Testis (tissue), 3 donors: ENCODE results near the gene PTGER4. TPM values are rescaled to one million over a fixed set of nuclear protein-coding genes. Genes with fewer than 3 reads are reported as not detected.
"Not testable (repeated sequence)": the region's sequence is repeated elsewhere in the genome, so short reads cannot be mapped to it uniquely, and the experiment has no call there.

Experiments
- DNase-seq: peaks from one replicate; pipeline ENCODE4 v3.0.0-alpha.2; 2019
- H3K27ac ChIP-seq, 2 donors: fragments of 200-600 bp; sonication (generic); one replicate each; pipeline ENCODE4 v1.5.1; 2019
- H3K27me3 ChIP-seq: fragments of 200-600 bp; sonication (generic); one replicate; pipeline ENCODE4 v1.5.1; 2019
- H3K36me3 ChIP-seq: fragments of 200-600 bp; sonication (generic); one replicate; pipeline ENCODE4 v1.5.1; 2017; ENCODE audit warnings: low read depth; ENCODE audit errors: missing control alignments
- H3K4me1 ChIP-seq: fragments of 200-600 bp; sonication (generic); one replicate; pipeline ENCODE4 v1.5.1; 2019
- H3K4me3 ChIP-seq, 2 donors: fragments of 200-600 bp; sonication (generic); one replicate each; pipeline ENCODE4 v1.5.1; 2017 to 2019
- H3K9me3 ChIP-seq: fragments of 200-600 bp; sonication (generic); one replicate; pipeline ENCODE4 v1.5.1; 2017
- POLR2A ChIP-seq: fragments of 450-650 bp; IDR thresholded peaks from one replicate; pipeline ENCODE4 v1.6.1; 2017; ENCODE audit warnings: antibody characterized with exemption, mild to moderate bottlenecking, moderate library complexity
- WGBS, 2 donors: methylation state at CpG; one replicate each; pipeline ENCODE4 v1.1.5; 2018; 5-methylcytosine and 5-hydroxymethylcytosine counted together
- intact Hi-C: fragments of 100-400 bp; cut with DNase I; formaldehyde crosslinking; loops from one replicate; pipeline ENCODE4 v1.15.1; 2023; ENCODE audit warnings: low total_unique reads
- polyA plus RNA-seq: library from polyadenylated mRNA; stranded (reverse); fragments of 350-450 nt; fragmentation: Illumina TruSeq; extraction: RNeasy Lipid Tissue Mini Kit (QIAGEN cat#74804); gene quantifications from one replicate; pipeline ENCODE4 v1.2.3, GENCODE V29; 2014; ENCODE audit warnings: low read depth, low replicate concordance; ENCODE audit not compliant: insufficient read depth
- total RNA-seq, 2 donors: library from RNA; depleted of rRNA; stranded (reverse); fragments of >200 nt; gene quantifications; one replicate each; pipeline ENCODE4 v1.2.3, GENCODE V29; 2016
- TF ChIP-seq, protein P1 (sequence below), 3 experiments: fragments of 450-650 bp in 2 of 3; fragments of 200-600 bp in 1 of 3; sonication (generic) in 1 of 3; IDR thresholded peaks; one replicate each; pipeline ENCODE4 v1.5.1; 2016 to 2019; ENCODE audit warnings: antibody characterized with exemption in 3 of 3, mild to moderate bottlenecking in 2 of 3, moderate library complexity in 1 of 3

Gene PTGER4
- total and polyA plus RNA-seq, 3 donors from 2014 or later: 8.7 to 10.4 (median 10.1) TPM

GRCh38 chr5:40634593-40634992, 45.1 kb upstream of the PTGER4 start:
- no peaks in the 10 kb centered on the region for H3K27me3 ChIP-seq
- no peaks in the 10 kb centered on the region for H3K9me3 ChIP-seq
- no peak overlapping the region for H3K27ac ChIP-seq
- no peaks in the 10 kb centered on the region for H3K4me1 ChIP-seq
- intact Hi-C loops: no loop called here
- no peak for TF ChIP-seq POLR2A
- TF ChIP-seq, protein P1, sequence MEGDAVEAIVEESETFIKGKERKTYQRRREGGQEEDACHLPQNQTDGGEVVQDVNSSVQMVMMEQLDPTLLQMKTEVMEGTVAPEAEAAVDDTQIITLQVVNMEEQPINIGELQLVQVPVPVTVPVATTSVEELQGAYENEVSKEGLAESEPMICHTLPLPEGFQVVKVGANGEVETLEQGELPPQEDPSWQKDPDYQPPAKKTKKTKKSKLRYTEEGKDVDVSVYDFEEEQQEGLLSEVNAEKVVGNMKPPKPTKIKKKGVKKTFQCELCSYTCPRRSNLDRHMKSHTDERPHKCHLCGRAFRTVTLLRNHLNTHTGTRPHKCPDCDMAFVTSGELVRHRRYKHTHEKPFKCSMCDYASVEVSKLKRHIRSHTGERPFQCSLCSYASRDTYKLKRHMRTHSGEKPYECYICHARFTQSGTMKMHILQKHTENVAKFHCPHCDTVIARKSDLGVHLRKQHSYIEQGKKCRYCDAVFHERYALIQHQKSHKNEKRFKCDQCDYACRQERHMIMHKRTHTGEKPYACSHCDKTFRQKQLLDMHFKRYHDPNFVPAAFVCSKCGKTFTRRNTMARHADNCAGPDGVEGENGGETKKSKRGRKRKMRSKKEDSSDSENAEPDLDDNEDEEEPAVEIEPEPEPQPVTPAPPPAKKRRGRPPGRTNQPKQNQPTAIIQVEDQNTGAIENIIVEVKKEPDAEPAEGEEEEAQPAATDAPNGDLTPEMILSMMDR (IDR thresholded peaks at IDR 0.05): no peak
- H3K36me3 ChIP-seq: no peaks in the 10 kb centered on the region
- no peak overlapping the region for H3K4me3 ChIP-seq
- DNase-seq: no peak
- 83 to 100% methylated on average over 2 to 7 of the region's 7 CpGs for WGBS, 2 donors

DNA sequence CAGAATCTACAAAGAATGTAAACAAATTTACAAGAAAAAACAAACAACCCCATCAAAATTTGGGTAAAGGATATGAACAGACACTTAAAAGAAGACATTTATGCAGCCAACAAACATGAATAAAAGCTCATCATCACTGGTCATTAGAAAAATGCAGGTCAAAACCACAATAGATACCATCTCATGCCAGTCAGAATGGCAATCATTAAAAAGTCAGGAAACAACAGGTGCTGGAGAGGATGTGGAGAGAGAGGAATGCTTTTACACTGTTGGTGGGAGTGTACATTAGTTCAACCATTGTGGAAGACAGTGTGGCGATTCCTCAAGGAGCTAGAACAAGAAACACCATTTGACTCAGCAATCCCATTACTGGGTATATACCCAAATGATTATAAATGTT, 40.2 kb upstream of the PTGER4 start:
- WGBS, 2 donors: 91 to 95% methylated on average over 1 of the region's 1 CpG
- H3K4me3 ChIP-seq, DNase-seq, H3K4me1 ChIP-seq, intact Hi-C loops, H3K27ac ChIP-seq, H3K36me3 ChIP-seq, H3K9me3 ChIP-seq, H3K27me3 ChIP-seq: not testable (repeated sequence)

DNA sequence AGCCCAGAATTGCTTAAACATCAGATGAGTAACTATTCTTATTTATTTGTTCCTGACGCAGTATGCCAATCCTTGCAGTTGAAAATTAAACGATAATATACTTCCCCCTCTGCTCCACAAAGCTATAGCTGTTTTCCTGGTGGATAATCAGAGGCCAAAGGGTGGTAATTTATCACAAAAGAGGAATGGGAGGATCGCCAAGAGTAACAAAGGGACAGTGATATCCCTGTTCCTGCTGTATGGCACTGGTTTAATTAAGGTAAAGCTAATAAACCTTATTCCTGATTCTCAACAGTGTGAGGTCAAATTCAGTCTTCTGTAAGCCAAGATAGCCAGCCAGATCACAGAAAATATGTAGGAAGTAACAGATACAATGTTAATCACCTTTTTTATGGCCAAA, 33.4 kb upstream of the PTGER4 start:
- intact Hi-C loops: no loop called here
- TF ChIP-seq POLR2A: no peak
- TF ChIP-seq, protein P1 (IDR thresholded peaks at IDR 0.05): no peak
- Histone ChIP-seq H3K27me3 (no peaks in the 10 kb centered on the region), H3K4me1 (no peaks in the 10 kb centered on the region), H3K4me3 (no peak overlapping the region), H3K9me3 (no peaks in the 10 kb centered on the region), H3K27ac (no peak overlapping the region), H3K36me3 (no peaks in the 10 kb centered on the region)
- no peak for DNase-seq
- whole genome bisulfite sequencing, 2 donors: 29 to 42% methylated on average over 3 of the region's 3 CpGs

DNA sequence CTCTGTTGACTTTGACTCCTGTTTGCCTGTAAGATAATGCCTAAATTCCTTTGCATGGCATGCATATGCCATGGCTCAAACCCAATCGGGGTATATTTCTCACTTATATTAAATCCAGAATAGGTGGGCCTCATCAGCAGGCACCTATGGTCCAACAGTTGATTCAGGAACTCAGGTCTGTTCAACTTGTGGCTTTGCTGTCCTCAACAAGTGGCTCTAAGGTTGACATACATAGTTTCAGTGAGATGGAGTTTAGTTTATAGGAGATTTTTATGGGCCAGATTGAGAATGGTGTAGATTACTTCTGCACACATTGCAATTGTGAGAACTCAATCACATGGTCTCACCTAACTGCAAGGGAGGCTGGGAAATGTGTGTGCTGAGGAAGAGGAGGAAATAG, 31.6 kb upstream of the PTGER4 start:
- H3K27me3 ChIP-seq: no peaks in the 10 kb centered on the region
- H3K9me3 ChIP-seq: no peaks in the 10 kb centered on the region
- no peak overlapping the region for H3K4me3 ChIP-seq
- TF ChIP-seq, protein P1 (IDR thresholded peaks at IDR 0.05): no peak
- TF ChIP-seq POLR2A: no peak
- no peaks in the 10 kb centered on the region for H3K4me1 ChIP-seq
- WGBS, 2 donors: 83 to 93% methylated on average over 1 of the region's 1 CpG
- H3K36me3 ChIP-seq: no peaks in the 10 kb centered on the region
- no peak for DNase-seq
- H3K27ac ChIP-seq: no peak overlapping the region
- intact Hi-C loops: no loop called here

GRCh38 chr5:40649463-40650030, 30.2 kb upstream of the PTGER4 start:
- WGBS, 2 donors: 80 to 85% methylated on average over 4 of the region's 4 CpGs
- TF ChIP-seq, protein P1 (IDR thresholded peaks at IDR 0.05): no peak
- TF ChIP-seq POLR2A: no peak
- no peak overlapping the region for H3K4me3 ChIP-seq

More at GRCh38 chr5:40649463-40650030, 30.2 kb upstream of the PTGER4 start:
- intact Hi-C loops: no loop called here
- Histone ChIP-seq H3K9me3 (no peaks in the 10 kb centered on the region), H3K4me1 (no peaks in the 10 kb centered on the region), H3K27ac (no peak overlapping the region), H3K36me3 (no peaks in the 10 kb centered on the region), H3K27me3 (no peaks in the 10 kb centered on the region)
- DNase-seq: no peak
